ENCODE measurements around the gene EXOC7. TPM values are rescaled to one million over a fixed set of nuclear protein-coding genes. Genes with fewer than 3 reads are reported as not detected.

Gene EXOC7, protein sequence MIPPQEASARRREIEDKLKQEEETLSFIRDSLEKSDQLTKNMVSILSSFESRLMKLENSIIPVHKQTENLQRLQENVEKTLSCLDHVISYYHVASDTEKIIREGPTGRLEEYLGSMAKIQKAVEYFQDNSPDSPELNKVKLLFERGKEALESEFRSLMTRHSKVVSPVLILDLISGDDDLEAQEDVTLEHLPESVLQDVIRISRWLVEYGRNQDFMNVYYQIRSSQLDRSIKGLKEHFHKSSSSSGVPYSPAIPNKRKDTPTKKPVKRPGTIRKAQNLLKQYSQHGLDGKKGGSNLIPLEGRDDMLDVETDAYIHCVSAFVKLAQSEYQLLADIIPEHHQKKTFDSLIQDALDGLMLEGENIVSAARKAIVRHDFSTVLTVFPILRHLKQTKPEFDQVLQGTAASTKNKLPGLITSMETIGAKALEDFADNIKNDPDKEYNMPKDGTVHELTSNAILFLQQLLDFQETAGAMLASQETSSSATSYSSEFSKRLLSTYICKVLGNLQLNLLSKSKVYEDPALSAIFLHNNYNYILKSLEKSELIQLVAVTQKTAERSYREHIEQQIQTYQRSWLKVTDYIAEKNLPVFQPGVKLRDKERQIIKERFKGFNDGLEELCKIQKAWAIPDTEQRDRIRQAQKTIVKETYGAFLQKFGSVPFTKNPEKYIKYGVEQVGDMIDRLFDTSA
- 10 to 100 TPM; 51.7 to 87.3 (median 75.1) TPM for total RNA-seq

- Histone ChIP-seq H3K4me1 (peaks cover 0 to 25% (median 12%) of the 10 kb centered on the region in 4 donors), H3K9me3 (no peaks in the 10 kb centered on the region), H3K27ac (peak within 1 kb of the TSS; percentile 19 to 85 (median 82)), H3K27me3 (no peaks in the 10 kb centered on the region), H3K36me3 (peaks cover 0 to 34% (median 0%) of the 10 kb centered on the region in 3 donors), H3K4me3 (peak within 1 kb of the TSS; percentile 64 to 82 (median 70))
- TF ChIP-seq, protein P1, sequence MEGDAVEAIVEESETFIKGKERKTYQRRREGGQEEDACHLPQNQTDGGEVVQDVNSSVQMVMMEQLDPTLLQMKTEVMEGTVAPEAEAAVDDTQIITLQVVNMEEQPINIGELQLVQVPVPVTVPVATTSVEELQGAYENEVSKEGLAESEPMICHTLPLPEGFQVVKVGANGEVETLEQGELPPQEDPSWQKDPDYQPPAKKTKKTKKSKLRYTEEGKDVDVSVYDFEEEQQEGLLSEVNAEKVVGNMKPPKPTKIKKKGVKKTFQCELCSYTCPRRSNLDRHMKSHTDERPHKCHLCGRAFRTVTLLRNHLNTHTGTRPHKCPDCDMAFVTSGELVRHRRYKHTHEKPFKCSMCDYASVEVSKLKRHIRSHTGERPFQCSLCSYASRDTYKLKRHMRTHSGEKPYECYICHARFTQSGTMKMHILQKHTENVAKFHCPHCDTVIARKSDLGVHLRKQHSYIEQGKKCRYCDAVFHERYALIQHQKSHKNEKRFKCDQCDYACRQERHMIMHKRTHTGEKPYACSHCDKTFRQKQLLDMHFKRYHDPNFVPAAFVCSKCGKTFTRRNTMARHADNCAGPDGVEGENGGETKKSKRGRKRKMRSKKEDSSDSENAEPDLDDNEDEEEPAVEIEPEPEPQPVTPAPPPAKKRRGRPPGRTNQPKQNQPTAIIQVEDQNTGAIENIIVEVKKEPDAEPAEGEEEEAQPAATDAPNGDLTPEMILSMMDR (IDR thresholded peaks at IDR 0.05): peak in 2 of 5 experiments; percentile 32 to 33
- peak; percentile 72 to 85 for TF ChIP-seq EP300 (IDR thresholded peaks at IDR 0.05)
- TF ChIP-seq POLR2A (IDR thresholded peaks at IDR 0.05): peak in 1 of 2 donors; percentile 45
- 4 to 5% methylated on average over 47 to 48 of the region's 55 CpGs for WGBS, 2 donors
- DNase-seq (ENCODE audit: low spot score in 2 of 2): peak; percentile 88 to 91
These were observed at the start of gene EXOC7 for GRCh38 chr17:76103274-76104139. EXOC7 (minus strand) TSS chr17:76103787; CDS start chr17:76103692, 95 bp downstream.

- Histone ChIP-seq H3K27ac (peak overlapping the region in 1 of 4 donors; percentile 37), H3K36me3 (peaks cover 0 to 48% (median 0%) of the 10 kb centered on the region in 3 donors), H3K4me3 (no peak overlapping the region), H3K9me3 (no peaks in the 10 kb centered on the region), H3K4me1 (peaks cover 0 to 10% (median 0%) of the 10 kb centered on the region in 4 donors), H3K27me3 (no peaks in the 10 kb centered on the region)
- 84 to 86% methylated on average over 9 of the region's 9 CpGs for WGBS, 2 donors
- no peak for DNase-seq (ENCODE audit: low spot score in 2 of 2)
- TF ChIP-seq, protein P1 (IDR thresholded peaks at IDR 0.05): no peak
- TF ChIP-seq EP300 (IDR thresholded peaks at IDR 0.05) (no peak), POLR2A (IDR thresholded peaks at IDR 0.05) (no peak)
These were observed 49.6 kb upstream of the EXOC7 start for GRCh38 chr17:76153202-76153601.

GRCh38 chr17:76152591-76152990 lies 49.0 kb upstream of the EXOC7 start:
- no peak overlapping the region for H3K27ac ChIP-seq
- TF ChIP-seq POLR2A (IDR thresholded peaks at IDR 0.05) (no peak), EP300 (IDR thresholded peaks at IDR 0.05) (no peak)
- TF ChIP-seq, protein P1 (IDR thresholded peaks at IDR 0.05): no peak
- H3K4me3 ChIP-seq: no peak overlapping the region
- H3K4me1 ChIP-seq: peaks cover 0 to 10% (median 0%) of the 10 kb centered on the region in 4 donors
- H3K27me3 ChIP-seq: no peaks in the 10 kb centered on the region
- WGBS, 2 donors: 70 to 74% methylated on average over 7 of the region's 7 CpGs
- peaks cover 0 to 42% (median 0%) of the 10 kb centered on the region in 3 donors for H3K36me3 ChIP-seq
- H3K9me3 ChIP-seq: no peaks in the 10 kb centered on the region
- no peak for DNase-seq (ENCODE audit: low spot score in 2 of 2)

DNA sequence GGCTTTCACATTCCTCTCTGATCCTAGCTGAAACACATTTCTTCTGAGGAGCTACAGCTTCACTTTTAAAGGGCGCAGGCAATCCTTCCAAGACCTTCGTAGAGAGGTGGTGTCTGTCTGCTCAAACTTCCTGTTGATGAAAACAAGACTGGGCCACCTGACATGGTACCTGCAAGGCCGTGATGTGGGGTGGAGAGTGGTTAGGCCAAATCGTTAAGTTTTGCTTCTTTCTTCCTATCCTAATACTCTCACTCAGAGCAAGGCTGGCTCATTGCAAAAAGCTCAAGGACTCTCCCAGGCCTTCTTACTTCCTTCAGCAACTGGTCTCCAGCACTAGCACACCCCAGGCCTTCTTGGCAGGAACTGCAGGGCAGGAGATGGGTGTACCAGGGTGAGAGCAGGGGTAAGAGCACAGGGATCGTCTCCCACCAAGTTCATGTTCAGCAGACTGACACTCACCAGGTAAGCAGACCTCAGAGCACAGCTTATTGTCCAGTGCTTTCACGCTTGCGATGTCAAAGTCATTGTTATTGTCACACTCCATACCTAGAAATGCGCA lies 48.4 kb upstream of the EXOC7 start:
- H3K36me3 ChIP-seq: peaks cover 0 to 39% (median 0%) of the 10 kb centered on the region in 3 donors
- H3K4me1 ChIP-seq: peaks cover 0 to 10% (median 0%) of the 10 kb centered on the region in 4 donors
- no peak for DNase-seq (ENCODE audit: low spot score in 2 of 2)
- no peak overlapping the region for H3K4me3 ChIP-seq
- no peak for TF ChIP-seq POLR2A (IDR thresholded peaks at IDR 0.05)
- TF ChIP-seq, protein P1 (IDR thresholded peaks at IDR 0.05): no peak
- TF ChIP-seq EP300 (IDR thresholded peaks at IDR 0.05): no peak
- WGBS, 2 donors: 93 to 94% methylated on average over 8 of the region's 8 CpGs
- no peaks in the 10 kb centered on the region for H3K27me3 ChIP-seq
- H3K9me3 ChIP-seq: no peaks in the 10 kb centered on the region
- H3K27ac ChIP-seq: no peak overlapping the region

All from tibial nerve (tissue), 4 donors.